WERI-Rb-1 (cell line): ENCODE measurements around the gene PBX1.

Source experiments
- DNase-seq: peaks from one replicate; pipeline ENCODE4 v3.0.0-alpha.2; 2020
- H3K27ac ChIP-seq: fragments of 250-450 bp; sonication (Bioruptor Pico); 2 replicates; pipeline ENCODE4 v1.5.1; 2020; ENCODE audit warnings: mild to moderate bottlenecking, moderate library complexity
- H3K27me3 ChIP-seq: fragments of 250-450 bp; sonication (Bioruptor Pico); 2 replicates; pipeline ENCODE4 v1.5.1; 2021; ENCODE audit warnings: mild to moderate bottlenecking, low read depth, moderate library complexity; ENCODE audit not compliant: insufficient read depth, severe bottlenecking
- H3K36me3 ChIP-seq: fragments of 250-450 bp; sonication (Bioruptor Pico); 2 replicates; pipeline ENCODE4 v1.5.1; 2020; ENCODE audit warnings: mild to moderate bottlenecking, moderate library complexity
- H3K4me3 ChIP-seq: 2 replicates; pipeline ENCODE4 v1.5.1; 2011; ENCODE audit warnings: low read depth, mild to moderate bottlenecking, control low read depth, low read length
- H3K9me3 ChIP-seq: fragments of 250-450 bp; sonication (Bioruptor Pico); 2 replicates; pipeline ENCODE4 v1.5.1; 2021; ENCODE audit warnings: mild to moderate bottlenecking, moderate library complexity; ENCODE audit not compliant: severe bottlenecking
- TF ChIP-seq, protein P1 (sequence below): IDR thresholded peaks from 2 replicates; pipeline ENCODE4 v1.5.1; 2011; ENCODE audit warnings: low read depth, mild to moderate bottlenecking, control low read depth, inconsistent platforms, low read length

Gene PBX1

GRCh38 chr1:164583196-164583595 is 24.2 kb downstream of the PBX1 start:
- DNase-seq, result no peak
- Histone ChIP-seq H3K27ac (no peak overlapping the region), H3K27me3 (no peaks in the 10 kb centered on the region), H3K4me3 (no peak overlapping the region), H3K9me3 (no peaks in the 10 kb centered on the region), H3K36me3 (no peaks in the 10 kb centered on the region)
- TF ChIP-seq, protein P1, sequence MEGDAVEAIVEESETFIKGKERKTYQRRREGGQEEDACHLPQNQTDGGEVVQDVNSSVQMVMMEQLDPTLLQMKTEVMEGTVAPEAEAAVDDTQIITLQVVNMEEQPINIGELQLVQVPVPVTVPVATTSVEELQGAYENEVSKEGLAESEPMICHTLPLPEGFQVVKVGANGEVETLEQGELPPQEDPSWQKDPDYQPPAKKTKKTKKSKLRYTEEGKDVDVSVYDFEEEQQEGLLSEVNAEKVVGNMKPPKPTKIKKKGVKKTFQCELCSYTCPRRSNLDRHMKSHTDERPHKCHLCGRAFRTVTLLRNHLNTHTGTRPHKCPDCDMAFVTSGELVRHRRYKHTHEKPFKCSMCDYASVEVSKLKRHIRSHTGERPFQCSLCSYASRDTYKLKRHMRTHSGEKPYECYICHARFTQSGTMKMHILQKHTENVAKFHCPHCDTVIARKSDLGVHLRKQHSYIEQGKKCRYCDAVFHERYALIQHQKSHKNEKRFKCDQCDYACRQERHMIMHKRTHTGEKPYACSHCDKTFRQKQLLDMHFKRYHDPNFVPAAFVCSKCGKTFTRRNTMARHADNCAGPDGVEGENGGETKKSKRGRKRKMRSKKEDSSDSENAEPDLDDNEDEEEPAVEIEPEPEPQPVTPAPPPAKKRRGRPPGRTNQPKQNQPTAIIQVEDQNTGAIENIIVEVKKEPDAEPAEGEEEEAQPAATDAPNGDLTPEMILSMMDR, result no peak

DNA sequence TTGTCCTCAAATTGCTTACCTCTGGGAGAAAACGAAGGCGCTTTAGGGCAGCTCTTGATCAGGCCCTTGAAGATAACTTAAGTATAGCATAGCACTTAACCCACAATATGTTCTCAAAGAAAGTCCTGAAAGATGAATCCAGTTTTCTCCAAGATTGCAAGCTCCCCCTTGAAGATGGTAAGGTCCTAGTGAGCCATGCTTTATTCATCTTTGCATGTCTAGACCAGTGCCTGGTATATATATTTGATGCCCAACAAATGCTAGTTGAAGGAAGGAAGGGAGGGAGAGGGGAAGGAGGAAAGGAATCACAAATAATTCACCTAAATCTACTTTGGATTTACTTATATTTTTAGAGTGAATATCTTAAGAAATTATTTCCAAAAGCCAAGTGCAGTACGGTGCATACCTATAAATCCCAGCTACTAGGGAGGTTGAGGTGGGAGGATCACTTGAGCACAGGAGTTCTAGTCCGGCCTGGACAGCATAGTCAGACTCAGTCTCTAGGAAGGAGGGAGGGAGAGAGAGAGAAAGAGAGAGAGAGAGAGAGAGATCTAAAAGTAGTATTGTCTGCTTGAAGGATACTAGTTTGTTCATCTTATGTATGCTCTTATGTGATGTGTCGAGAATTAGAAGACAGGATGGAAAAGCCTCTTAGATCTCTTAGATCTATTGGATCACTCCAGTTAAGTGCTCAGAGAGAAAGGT is 25.0 kb downstream of the PBX1 start:
- no peak overlapping the region for H3K4me3 ChIP-seq

DNA sequence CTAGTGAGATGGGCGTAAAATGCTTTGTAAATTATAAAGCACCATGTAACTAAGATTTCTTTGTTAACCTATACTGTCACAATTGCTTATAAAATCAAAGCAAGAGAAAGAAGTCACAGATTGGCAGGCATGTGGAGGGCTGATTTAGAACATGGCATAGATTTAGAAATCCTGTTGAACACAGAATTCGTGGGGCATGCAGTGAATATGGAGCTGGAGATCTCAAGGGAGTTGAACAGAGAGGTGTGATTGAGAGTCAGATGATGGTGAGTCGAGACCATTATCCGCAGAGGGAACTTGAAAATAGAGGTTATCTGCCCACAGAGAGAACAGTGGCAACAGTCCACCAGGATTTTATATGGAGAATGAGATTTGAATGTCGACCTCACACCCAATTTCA is 27.6 kb downstream of the PBX1 start:
- no peak overlapping the region for H3K4me3 ChIP-seq
- no peak for DNase-seq
- H3K36me3 ChIP-seq, result no peaks in the 10 kb centered on the region
- no peak overlapping the region for H3K27ac ChIP-seq
- no peaks in the 10 kb centered on the region for H3K27me3 ChIP-seq
- H3K9me3 ChIP-seq, result no peaks in the 10 kb centered on the region
- TF ChIP-seq, protein P1, result no peak

More for the DNA sequence above, 25.0 kb downstream of the PBX1 start:
- Histone ChIP-seq H3K9me3 (no peaks in the 10 kb centered on the region), H3K27me3 (no peaks in the 10 kb centered on the region), H3K36me3 (no peaks in the 10 kb centered on the region), H3K27ac (no peak overlapping the region)
- DNase-seq, result no peak
- TF ChIP-seq, protein P1, result no peak

DNA sequence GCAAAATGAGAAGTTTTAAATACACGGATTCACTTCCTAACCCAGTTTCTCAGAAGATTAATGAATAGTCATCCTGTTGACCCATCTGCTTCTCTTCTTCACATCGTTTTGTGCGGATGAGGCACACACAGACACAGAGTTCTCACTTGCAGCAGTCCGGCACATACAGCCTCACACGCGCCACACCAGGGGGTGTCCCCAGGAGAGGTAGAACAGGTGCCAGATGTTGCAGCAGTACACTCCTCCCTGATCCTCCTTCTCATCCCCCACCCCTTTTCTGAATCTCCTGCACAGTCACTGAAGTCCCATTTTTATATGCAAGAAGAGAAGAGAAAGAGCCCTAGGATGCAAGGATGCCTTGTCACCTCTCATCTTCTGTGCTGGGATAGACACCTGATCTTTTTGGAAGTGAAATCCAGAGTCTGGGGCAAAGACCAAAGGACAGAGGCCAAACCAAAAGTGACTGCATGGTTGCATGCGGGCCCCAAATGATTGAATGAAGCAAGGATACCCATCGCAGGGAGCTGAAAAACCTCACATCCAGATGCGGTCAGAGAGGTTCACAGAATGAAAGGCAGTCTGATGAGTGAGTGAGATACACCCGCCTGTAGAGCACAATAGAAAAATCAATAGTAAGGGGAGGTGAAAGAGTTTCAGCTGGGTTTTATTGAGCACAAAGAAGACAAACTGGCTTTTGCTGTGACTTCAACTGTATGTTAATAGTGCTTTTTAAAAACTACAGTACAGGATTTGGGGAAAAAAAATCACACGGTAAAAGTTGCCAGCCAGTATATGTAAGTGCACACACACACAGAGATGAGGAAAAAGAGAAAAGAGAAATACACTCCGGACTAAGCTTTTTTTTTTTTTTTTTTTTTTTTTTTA is 28.9 kb downstream of the PBX1 start:
- H3K9me3 ChIP-seq, result no peaks in the 10 kb centered on the region
- H3K4me3 ChIP-seq, result no peak overlapping the region
- TF ChIP-seq, protein P1, result no peak
- H3K27me3 ChIP-seq, result no peaks in the 10 kb centered on the region
- H3K27ac ChIP-seq, result no peak overlapping the region
- no peak for DNase-seq
- no peaks in the 10 kb centered on the region for H3K36me3 ChIP-seq

DNA sequence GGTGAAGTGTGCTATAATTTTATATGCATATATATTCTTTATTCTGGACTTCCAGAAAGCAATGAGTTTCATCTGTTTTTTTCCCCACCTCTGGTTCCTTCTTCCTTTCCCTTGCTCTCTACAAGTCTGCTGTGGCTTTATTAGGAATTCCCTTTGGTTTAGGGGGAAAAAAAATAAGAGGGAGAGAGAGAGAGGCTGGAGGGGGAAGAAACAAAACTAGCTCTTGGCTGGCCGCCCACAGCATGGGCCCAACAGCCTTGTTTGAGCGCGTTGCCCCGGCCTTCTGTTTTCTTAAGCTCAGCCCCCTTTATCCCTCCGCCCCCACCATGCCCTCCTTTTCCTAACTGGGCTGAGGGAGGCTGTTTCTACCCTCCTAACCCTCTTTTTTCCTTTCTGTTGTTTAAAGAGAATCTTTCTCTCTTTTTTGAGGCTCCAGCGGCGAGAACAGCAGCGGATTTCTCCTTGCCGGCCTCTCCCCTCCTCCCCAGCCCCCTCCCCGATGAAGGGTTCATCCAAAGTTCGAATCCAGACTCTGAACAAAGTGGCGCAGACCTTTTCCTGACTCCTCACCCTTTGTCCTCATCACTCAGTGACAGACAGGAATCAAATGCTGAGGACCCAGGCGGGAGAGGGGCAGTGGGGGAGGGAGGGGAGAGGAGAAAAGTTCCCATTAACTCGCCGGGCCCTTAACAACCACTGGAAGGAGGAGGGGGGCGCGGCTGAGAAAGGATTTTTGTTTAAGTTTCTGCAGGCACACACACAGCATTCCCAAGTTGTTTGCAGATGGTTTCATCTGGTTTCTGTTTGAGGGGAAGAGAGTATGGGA is 29.7 kb downstream of the PBX1 start:
- no peak overlapping the region for H3K27ac ChIP-seq
- no peaks in the 10 kb centered on the region for H3K9me3 ChIP-seq
- H3K27me3 ChIP-seq, result no peaks in the 10 kb centered on the region
- TF ChIP-seq, protein P1, result no peak
- H3K36me3 ChIP-seq, result no peaks in the 10 kb centered on the region
- DNase-seq, result no peak
- H3K4me3 ChIP-seq, result no peak overlapping the region
